ENCODE results near the gene RALA.

RALA gene

GRCh38 chr7:39614299-39614698 lies 9.1 kb upstream of the RALA start:
- no peak for DNase-seq

GRCh38 chr7:39615350-39615975 lies 7.9 kb upstream of the RALA start:
- no peak for DNase-seq

GRCh38 chr7:39616138-39616537 lies 7.2 kb upstream of the RALA start:
- DNase-seq: no peak

- no peak for DNase-seq
These were observed 6.4 kb upstream of the RALA start for GRCh38 chr7:39617005-39617404.

GRCh38 chr7:39618868-39619267 lies 4.5 kb upstream of the RALA start:
- no peak for DNase-seq

GRCh38 chr7:39620486-39620885 lies 2.9 kb upstream of the RALA start:
- DNase-seq: no peak

- DNase-seq: peak; percentile 20
These were observed 2.1 kb upstream of the RALA start for GRCh38 chr7:39621261-39621660.

GRCh38 chr7:39621784-39622411 lies 1.5 kb upstream of the RALA start:
- DNase-seq: no peak

GRCh38 chr7:39622609-39623008 lies 763 bp upstream of the RALA start:
- DNase-seq: no peak

- DNase-seq: no peak
These were observed 515 bp downstream of the RALA start for GRCh38 chr7:39623732-39624441.

- DNase-seq: no peak
These were observed 1.1 kb downstream of the RALA start for GRCh38 chr7:39624442-39624807.

GRCh38 chr7:39624935-39625694 lies 1.7 kb downstream of the RALA start:
- no peak for DNase-seq

- no peak for DNase-seq
These were observed 8.4 kb downstream of the RALA start for GRCh38 chr7:39631736-39632308.

- DNase-seq: no peak
These were observed 10.4 kb downstream of the RALA start for GRCh38 chr7:39633563-39634477.

- no peak for DNase-seq
These were observed 11.1 kb downstream of the RALA start for GRCh38 chr7:39634478-39634805.

- no peak for DNase-seq
These were observed 14.0 kb downstream of the RALA start for GRCh38 chr7:39637400-39637799.

- DNase-seq: no peak
These were observed 14.7 kb downstream of the RALA start for GRCh38 chr7:39637963-39638485.

GRCh38 chr7:39642896-39643295 lies 19.5 kb downstream of the RALA start:
- no peak for DNase-seq

- DNase-seq: no peak
These were observed 20.8 kb downstream of the RALA start for GRCh38 chr7:39644170-39644569.

- no peak for DNase-seq
These were observed 22.4 kb downstream of the RALA start for GRCh38 chr7:39645482-39646407.

GRCh38 chr7:39647816-39648215 lies 24.4 kb downstream of the RALA start:
- no peak for DNase-seq

All from T1000 (cell line).